ENCODE data around the gene GSDME. TPM values are rescaled to one million over a fixed set of nuclear protein-coding genes. Genes with fewer than 3 reads are reported as not detected.
A peak's percentile ranks its signal among the peaks of the same experiment; 100 is the strongest.
"Not testable (repeated sequence)": the region's sequence is repeated elsewhere in the genome, so short reads cannot be mapped to it uniquely, and the experiment has no call there.

GSDME gene
- 10.6 and 11.0 TPM in 2 replicates for total RNA-seq

DNA sequence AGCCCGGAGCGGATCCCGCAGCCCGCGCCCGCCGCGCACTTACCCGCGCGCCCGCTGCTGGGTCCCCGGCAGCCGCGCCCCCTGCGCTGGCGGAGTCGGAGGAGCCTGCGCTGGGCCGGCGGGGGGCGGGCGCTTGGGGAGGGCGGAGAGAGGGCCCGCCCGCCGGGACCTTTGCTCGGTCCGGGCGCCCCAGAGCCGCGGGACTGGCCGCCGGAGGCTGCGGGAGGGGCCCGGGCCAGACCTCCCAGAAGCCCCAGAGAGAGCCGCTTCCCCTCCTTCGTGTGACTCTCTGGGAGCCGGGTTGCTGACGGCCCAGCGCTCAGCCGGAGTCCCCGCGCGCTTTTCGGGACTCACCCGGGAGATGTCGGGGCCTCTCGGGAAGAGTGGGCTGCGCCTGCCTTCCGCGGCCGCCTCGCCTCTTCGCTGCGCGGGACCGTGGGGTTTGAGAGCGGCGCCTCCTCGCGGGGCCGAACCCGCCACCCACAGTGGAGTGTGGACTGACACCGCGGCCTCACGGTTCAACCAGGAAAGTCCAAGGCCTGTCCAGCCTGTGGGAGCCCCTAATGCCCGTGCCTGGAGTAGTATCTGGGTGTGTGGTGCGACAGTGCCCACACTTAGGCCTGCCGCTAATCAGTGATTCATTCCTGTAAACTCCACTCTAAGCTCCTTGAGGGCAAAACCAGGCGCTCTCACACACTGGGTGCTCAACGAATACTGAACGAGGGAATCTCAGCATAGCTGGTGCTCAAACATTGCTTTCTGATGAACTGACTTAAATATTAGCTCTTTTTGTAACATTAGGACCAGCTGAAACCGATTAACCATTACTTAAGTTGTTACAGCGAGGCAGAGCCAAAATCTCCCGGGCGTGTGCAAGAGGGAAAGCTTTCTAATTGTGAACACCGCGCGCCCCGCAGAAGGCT, at the start of gene GSDME:
TSS of gene GSDME (minus strand) at position 112 of the 923 bp plus-strand sequence. CDS start 7,690 bp downstream, outside the sequence.
- Mint-ChIP-seq H3K27me3 (ENCODE audit: insufficient read depth) (peaks cover 44% of the 10 kb centered on the region), H3K36me3 (ENCODE audit: low read depth) (peaks cover 7% of the 10 kb centered on the region), H3K4me3 (peak within 1 kb of the TSS; percentile 91), H3K4me1 (ENCODE audit: low read depth) (peaks cover 38% of the 10 kb centered on the region), H3K9me3 (peaks cover 3% of the 10 kb centered on the region), H3K27ac (peak within 1 kb of the TSS; percentile 84)
- intact Hi-C loops (cut with micrococcal nuclease) = loop anchor here (1.0 to 10.0 kb wide), 10 partner anchors 40 to 1575 kb away; partner anchors contain the start of genes CYCS, NUP42 and TRA2A
- DNase-seq (ENCODE audit: low spot score) = peak; percentile 21

DNA sequence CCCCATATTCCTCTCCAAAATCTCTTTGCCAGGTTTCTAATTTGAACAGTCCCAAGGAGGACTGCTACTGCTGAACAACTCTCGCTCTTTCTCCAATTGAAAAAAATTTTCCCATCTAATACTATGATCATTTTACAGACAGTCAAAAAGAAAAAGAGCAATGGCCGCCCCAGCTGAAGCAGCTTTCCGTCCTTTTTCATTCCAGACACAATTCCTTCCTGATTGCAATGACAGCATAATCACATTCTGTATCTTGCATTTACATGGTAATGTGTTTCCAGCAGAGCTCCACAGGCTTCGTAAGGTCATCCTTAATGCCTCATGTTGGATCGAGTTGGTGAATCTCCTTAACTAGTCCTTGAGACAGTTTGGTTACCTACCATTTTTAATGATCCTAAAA, 45.0 kb upstream of the GSDME start:
- intact Hi-C loops (cut with micrococcal nuclease) = no loop called here
- Mint-ChIP-seq H3K4me3 (no peak overlapping the region), H3K27me3 (ENCODE audit: insufficient read depth) (no peaks in the 10 kb centered on the region), H3K27ac (no peak overlapping the region), H3K36me3 (ENCODE audit: low read depth) (peaks cover 52% of the 10 kb centered on the region), H3K4me1 (ENCODE audit: low read depth) (peaks cover 11% of the 10 kb centered on the region), H3K9me3 (no peaks in the 10 kb centered on the region)
- DNase-seq (ENCODE audit: low spot score) = no peak

DNA sequence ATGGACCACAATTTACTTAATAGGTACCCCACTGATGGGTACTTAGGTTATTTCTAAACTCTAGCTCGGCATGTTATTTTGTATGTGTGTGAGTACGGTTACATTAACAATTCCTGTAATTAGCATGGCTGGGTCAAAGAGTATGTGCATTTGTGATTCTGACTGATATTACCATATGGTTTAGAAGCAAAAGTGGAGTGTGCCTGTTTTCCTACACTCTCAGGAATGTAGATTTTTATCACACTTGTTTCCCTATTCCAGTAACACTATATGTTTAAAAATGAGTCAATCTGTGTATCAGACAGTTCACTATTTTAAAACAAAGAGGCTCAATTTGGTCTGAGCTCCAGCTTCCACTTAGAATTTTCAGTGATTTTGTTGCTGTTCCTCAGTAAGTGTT, 44.6 kb upstream of the GSDME start:
- no peak for DNase-seq (ENCODE audit: low spot score)
- intact Hi-C loops (cut with micrococcal nuclease) = no loop called here
- H3K36me3 Mint-ChIP-seq (ENCODE audit: low read depth) = peaks cover 54% of the 10 kb centered on the region
- no peaks in the 10 kb centered on the region for H3K9me3 Mint-ChIP-seq
- H3K27ac Mint-ChIP-seq = no peak overlapping the region
- peaks cover 11% of the 10 kb centered on the region for H3K4me1 Mint-ChIP-seq (ENCODE audit: low read depth)
- H3K27me3 Mint-ChIP-seq (ENCODE audit: insufficient read depth) = no peaks in the 10 kb centered on the region
- H3K4me3 Mint-ChIP-seq = no peak overlapping the region

DNA sequence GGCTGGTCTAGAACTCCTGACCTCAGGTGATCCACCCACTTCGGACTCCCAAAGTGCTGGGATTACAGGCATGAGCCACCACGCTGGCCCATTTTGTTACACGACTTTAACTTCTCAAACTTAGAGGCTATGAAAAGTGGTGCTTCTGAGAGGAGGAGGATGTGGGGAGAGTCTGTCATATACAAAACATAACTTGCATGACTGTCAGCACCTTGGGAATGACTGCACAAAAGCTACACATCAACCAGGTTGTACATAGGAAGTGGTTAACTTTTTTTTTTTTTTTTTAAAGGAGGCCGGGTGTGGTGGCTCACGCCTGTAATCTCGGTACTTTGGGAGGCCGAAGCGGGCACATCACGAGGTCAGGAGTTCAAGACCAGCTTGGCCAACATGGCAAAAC, 43.4 kb upstream of the GSDME start:
- intact Hi-C loops (cut with micrococcal nuclease) = no loop called here
- no peak for DNase-seq (ENCODE audit: low spot score)
- H3K4me3 Mint-ChIP-seq = no peak overlapping the region

DNA sequence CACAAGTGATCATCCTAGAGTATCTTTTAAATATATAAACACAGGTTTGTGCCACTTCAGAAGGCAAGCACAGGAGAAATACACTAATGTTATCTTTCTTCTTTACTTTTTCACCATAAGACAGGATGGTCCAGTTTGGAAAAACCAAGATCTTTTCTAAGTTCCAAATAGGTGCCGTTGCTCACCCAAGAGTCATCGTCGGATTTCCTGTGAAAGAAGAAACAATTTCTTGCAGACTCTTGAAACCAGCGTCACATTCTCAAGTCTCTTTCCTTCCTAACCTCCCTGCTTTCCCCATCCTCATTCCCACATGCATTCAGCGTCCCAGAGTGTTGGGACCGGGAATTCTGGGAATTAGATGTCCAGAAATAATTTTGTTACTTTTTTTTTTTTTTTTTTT, 42.8 kb upstream of the GSDME start:
- Mint-ChIP-seq H3K4me3 (no peak overlapping the region), H3K27ac (no peak overlapping the region), H3K27me3 (ENCODE audit: insufficient read depth) (no peaks in the 10 kb centered on the region), H3K4me1 (ENCODE audit: low read depth) (peaks cover 11% of the 10 kb centered on the region), H3K9me3 (no peaks in the 10 kb centered on the region), H3K36me3 (ENCODE audit: low read depth) (peaks cover 58% of the 10 kb centered on the region)
- DNase-seq (ENCODE audit: low spot score) = no peak
- intact Hi-C loops (cut with micrococcal nuclease) = no loop called here

More for the DNA sequence above, 43.4 kb upstream of the GSDME start:
- H3K27me3 Mint-ChIP-seq (ENCODE audit: insufficient read depth) = no peaks in the 10 kb centered on the region
- H3K27ac Mint-ChIP-seq = peak overlapping the region; percentile 56
- H3K4me1 Mint-ChIP-seq (ENCODE audit: low read depth) = peaks cover 11% of the 10 kb centered on the region
- no peaks in the 10 kb centered on the region for H3K9me3 Mint-ChIP-seq
- H3K36me3 Mint-ChIP-seq (ENCODE audit: low read depth) = peaks cover 54% of the 10 kb centered on the region

DNA sequence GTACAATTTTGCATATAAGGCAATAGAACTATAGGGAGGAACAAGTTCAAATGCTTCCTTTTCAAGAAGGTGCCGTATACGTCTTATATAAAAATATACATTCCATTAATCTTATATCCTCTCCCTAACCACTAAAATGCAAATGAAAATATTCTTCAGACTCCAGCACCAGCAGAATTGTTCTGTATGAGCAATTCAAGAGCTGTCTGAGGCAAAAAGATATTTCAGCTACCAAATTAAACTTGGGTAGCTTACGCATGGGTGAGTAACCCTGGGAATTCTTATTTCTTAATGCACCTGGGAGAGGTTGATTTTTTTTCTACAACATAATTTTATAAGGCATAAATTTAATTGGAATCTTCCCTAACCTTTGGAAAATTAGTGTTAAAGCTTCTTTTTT, 42.2 kb upstream of the GSDME start:
- Mint-ChIP-seq H3K4me1 (ENCODE audit: low read depth) (peaks cover 16% of the 10 kb centered on the region), H3K9me3 (no peaks in the 10 kb centered on the region), H3K27me3 (ENCODE audit: insufficient read depth) (no peaks in the 10 kb centered on the region), H3K27ac (no peak overlapping the region), H3K4me3 (no peak overlapping the region), H3K36me3 (ENCODE audit: low read depth) (peaks cover 59% of the 10 kb centered on the region)
- intact Hi-C loops (cut with micrococcal nuclease) = no loop called here
- no peak for DNase-seq (ENCODE audit: low spot score)

DNA sequence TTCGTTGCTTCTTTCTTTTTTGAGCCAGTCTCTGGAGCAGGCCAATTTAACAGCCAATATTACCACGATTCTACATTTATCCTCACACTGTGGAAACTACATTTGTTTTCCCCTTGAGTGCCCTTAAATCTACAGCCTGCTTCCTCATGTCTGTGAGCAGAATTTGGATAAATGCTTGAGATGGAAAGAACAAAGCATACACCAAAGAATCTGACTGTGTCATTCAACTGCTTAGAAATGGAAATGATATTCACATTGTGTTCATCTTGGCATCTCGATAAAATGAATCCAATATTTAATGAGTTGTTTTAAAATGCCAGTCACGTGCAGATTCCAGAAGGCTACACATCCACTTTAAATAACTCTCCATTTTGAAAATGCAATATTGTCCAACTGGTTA, 41.0 kb upstream of the GSDME start:
- DNase-seq (ENCODE audit: low spot score) = no peak
- Mint-ChIP-seq H3K9me3 (no peaks in the 10 kb centered on the region), H3K4me1 (ENCODE audit: low read depth) (peaks cover 26% of the 10 kb centered on the region), H3K27me3 (ENCODE audit: insufficient read depth) (no peaks in the 10 kb centered on the region), H3K36me3 (ENCODE audit: low read depth) (peaks cover 53% of the 10 kb centered on the region), H3K27ac (no peak overlapping the region), H3K4me3 (no peak overlapping the region)
- intact Hi-C loops (cut with micrococcal nuclease) = no loop called here

DNA sequence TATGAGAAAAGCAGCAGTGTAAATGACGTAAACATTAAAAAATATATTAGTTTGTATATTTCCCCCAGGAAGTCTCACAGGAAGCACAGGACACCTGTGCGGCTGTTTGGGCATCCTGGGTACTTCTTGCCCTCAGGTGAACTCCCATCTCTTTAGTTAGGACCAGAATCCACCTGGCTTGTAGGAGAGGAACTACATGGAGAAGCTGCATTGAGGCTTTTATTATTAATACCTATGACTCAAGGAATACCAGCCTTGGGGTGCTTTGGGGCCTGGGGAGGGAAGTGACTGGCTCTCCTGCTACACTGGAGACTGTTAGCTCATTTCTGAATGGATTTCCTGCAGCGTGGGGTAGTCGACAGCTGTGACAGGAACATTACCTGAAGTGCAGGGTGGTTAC, 40.0 kb upstream of the GSDME start:
- Mint-ChIP-seq H3K36me3 (ENCODE audit: low read depth) (peaks cover 48% of the 10 kb centered on the region), H3K4me3 (no peak overlapping the region), H3K27me3 (ENCODE audit: insufficient read depth) (no peaks in the 10 kb centered on the region), H3K9me3 (no peaks in the 10 kb centered on the region), H3K27ac (no peak overlapping the region), H3K4me1 (ENCODE audit: low read depth) (peaks cover 26% of the 10 kb centered on the region)
- DNase-seq (ENCODE audit: low spot score) = no peak
- intact Hi-C loops (cut with micrococcal nuclease) = no loop called here

DNA sequence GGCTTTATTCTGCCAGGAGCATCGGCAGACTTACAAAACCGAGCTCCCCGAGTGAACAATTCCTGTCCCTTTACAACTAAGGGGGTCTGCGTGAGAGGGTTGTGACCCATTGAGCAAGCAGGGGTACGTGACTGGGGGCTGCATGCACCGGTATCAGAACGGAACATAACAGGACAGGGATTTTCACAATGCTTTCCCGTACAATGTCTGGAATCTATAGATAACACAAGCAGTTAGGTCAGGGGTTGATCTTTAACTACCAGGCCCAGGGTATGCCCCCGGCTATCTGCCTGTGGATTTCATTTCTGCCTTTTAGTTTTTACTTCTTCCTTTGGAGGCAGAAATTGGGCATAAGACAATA, 38.1 kb upstream of the GSDME start:
- no peaks in the 10 kb centered on the region for H3K9me3 Mint-ChIP-seq
- H3K36me3 Mint-ChIP-seq (ENCODE audit: low read depth) = peaks cover 36% of the 10 kb centered on the region
- no peak for DNase-seq (ENCODE audit: low spot score)
- peaks cover 16% of the 10 kb centered on the region for H3K4me1 Mint-ChIP-seq (ENCODE audit: low read depth)
- no peak overlapping the region for H3K4me3 Mint-ChIP-seq
- no peaks in the 10 kb centered on the region for H3K27me3 Mint-ChIP-seq (ENCODE audit: insufficient read depth)
- intact Hi-C loops (cut with micrococcal nuclease) = no loop called here
- H3K27ac Mint-ChIP-seq = no peak overlapping the region

DNA sequence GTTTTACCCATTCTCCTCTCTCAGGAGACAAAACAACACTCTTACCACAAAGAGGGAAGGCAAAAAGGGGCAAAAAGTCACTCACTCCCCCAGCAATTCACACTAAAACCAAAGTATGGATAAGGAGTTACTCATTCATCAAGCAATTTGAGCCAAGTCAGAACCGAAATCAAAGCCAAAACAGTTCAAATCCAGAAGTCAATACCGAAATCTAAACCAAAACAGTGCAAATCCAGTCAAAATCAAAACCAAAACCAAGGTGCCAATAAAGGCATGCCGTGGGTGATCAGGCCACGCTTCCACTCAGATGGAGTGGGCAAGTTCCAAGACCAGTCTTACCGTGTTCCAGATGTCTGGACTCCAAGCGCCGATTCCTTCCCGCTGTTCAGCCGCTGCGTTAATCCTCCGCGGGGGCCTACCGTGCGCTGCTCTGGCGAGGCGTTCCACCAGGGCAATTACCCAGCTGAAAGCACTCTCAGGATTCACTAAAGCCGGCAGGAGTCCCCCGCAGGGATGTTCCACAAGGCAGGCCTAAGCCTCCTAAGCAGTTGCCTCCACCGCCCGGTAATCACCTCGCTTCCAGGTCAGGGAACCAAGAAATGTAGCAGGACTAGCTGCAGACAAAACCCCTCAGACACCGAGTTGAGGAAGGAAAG, 37.6 kb upstream of the GSDME start:
- H3K27me3 Mint-ChIP-seq (ENCODE audit: insufficient read depth); H3K4me3 Mint-ChIP-seq; intact Hi-C loops (cut with micrococcal nuclease); H3K9me3 Mint-ChIP-seq; DNase-seq (ENCODE audit: low spot score): not testable (repeated sequence)
- peaks cover 15% of the 10 kb centered on the region for H3K4me1 Mint-ChIP-seq (ENCODE audit: low read depth)
- H3K27ac Mint-ChIP-seq = peak overlapping the region; percentile 32
- peaks cover 38% of the 10 kb centered on the region for H3K36me3 Mint-ChIP-seq (ENCODE audit: low read depth)

DNA sequence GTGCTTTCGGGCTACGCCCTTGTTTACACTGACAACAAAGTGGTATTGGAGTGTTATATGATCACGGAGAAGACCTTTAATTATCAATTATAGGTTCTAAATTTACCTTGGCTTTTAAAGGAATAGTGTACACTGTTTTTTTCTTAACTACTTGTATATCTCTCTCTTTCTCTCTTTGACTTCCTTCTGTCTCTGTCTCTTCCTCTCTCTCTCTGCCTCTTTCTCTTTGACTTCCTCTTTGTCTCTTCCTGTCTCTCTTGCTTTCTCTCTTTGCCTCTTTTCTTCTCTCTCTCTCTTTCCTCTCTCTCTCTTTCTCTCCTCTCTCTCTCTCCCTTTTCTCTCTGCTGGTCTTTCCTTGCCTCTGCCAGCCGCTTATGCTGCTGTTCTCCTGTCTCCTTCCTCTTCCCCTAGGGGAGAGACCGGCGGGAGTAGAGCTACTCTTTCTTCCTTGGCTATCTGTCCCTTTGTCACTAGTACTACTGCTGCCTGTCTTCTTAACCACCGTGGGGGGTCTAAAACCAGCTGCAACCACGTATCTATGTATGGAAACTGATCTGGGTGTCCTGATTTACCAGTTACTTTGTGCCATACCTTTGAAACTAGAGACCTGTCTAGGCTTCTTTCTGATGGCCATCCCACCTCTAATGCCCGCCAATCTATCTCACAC, 36.9 kb upstream of the GSDME start:
- Mint-ChIP-seq H3K27me3 (ENCODE audit: insufficient read depth) (no peaks in the 10 kb centered on the region), H3K27ac (peak overlapping the region; percentile 32), H3K36me3 (ENCODE audit: low read depth) (peaks cover 36% of the 10 kb centered on the region)

DNA sequence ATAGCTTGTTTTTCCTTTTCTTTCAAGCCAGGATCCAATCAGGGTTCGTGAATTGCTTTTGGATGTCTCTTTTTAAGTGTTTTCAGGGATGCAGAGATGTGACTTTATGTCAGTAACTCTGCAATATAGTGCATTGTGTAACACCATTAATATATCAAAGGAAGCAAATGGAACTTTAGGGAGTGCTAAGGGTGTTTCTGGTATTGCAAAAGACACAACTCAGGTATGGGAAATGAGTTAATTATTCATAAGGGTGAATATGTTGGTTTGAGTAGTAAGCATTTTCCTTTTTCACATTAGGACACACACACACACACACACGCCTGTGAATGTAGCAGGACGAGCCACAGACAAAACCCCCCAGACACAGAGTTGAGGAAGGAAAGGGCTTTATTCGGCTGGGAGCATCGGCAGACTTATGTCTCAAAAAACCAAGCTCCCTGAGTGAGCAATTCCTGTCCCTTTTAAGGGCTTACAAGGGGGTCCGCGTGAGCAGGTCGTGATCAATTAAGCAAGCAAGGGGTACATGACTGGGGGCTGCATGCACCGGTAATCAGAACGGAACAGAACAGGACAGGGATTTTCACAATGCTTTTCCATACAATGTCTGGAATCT, 31.8 kb upstream of the GSDME start:
- no peak overlapping the region for H3K4me3 Mint-ChIP-seq
- H3K27ac Mint-ChIP-seq = no peak overlapping the region
- H3K36me3 Mint-ChIP-seq (ENCODE audit: low read depth) = peaks cover 18% of the 10 kb centered on the region
- H3K27me3 Mint-ChIP-seq (ENCODE audit: insufficient read depth) = no peaks in the 10 kb centered on the region
- DNase-seq (ENCODE audit: low spot score) = no peak
- H3K4me1 Mint-ChIP-seq (ENCODE audit: low read depth) = peaks cover 17% of the 10 kb centered on the region
- no peaks in the 10 kb centered on the region for H3K9me3 Mint-ChIP-seq
- intact Hi-C loops (cut with micrococcal nuclease) = no loop called here

More for the DNA sequence above, 36.9 kb upstream of the GSDME start:
- Mint-ChIP-seq H3K9me3 (no peaks in the 10 kb centered on the region), H3K4me1 (ENCODE audit: low read depth) (peaks cover 15% of the 10 kb centered on the region), H3K4me3 (peak overlapping the region; percentile 2)
- intact Hi-C loops (cut with micrococcal nuclease) = no loop called here
- DNase-seq (ENCODE audit: low spot score) = no peak
